Stimulated activated CD4-positive, alpha-beta T cell treated with anti-CD3 and anti-CD28 coated beads, TNF-alpha, amount 100 ng/mL, for 1 hour (primary cell): Measurements from ENCODE around the gene RNF125.
"Not testable (repeated sequence)": the region's sequence is repeated elsewhere in the genome, so short reads cannot be mapped to it uniquely, and the experiment has no call there.

ENCODE experiments used
- DNase-seq, 3 donors: peaks; one replicate each; pipeline ENCODE4 v3.0.0-alpha.2; 2020; ENCODE audit warnings: low read depth in 3 of 3, low spot score in 1 of 3

RNF125 gene

DNA sequence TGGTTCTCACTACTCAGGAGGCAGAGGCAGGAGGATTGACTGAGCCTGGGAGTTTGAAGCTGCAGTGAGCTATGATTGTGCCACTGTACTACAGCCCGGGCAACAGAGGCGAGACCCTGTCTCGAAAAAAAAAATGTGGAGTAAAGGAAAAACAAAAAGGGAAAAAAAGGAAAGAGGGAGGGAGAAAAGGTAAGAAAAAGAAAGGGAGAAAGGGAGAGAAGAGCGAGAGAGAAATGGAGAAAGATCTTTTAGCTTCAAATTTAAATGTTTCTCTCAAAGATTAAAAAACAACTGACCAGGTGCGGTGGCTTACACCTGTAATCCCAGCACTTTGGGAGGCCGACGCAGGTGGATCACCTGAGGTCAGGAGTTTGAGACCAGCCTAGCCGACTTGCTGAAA is 65.2 kb downstream of the RNF125 start:
- DNase-seq = no peak

GRCh38 chr18:32086881-32087280 is 68.3 kb downstream of the RNF125 start:
- no peak for DNase-seq

DNA sequence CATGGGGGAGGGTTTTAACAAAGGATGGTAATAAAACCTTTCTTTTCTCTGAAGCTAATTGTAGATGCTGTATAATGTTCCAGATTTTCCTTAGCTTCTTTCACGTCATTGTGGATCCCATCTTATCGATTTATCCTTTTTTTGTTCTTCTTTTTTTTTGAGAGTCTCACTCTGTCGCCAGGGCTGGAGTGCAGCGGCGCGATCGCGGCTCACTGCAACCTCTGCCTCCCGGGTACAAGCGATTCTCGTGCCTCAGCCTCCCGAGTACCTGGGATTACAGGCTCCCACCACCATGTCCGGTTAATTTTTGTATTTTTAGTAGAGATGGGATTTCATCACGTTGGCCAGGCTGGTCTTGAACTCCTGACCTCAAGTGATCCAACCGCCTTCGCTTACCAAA is 72.2 kb downstream of the RNF125 start:
- not testable (repeated sequence) for DNase-seq

GRCh38 chr18:32091325-32091723 is 72.7 kb downstream of the RNF125 start:
- no peak for DNase-seq

- DNase-seq = peak; percentile 51 to 70 (median 64)
Measured at GRCh38 chr18:32091724-32092421, 73.2 kb downstream of the RNF125 start, which contains the start of gene RNF138. Gene RNF138, plus strand, starts transcription at chr18:32091874. Its CDS starts 903 bp downstream, at chr18:32092777.

DNA sequence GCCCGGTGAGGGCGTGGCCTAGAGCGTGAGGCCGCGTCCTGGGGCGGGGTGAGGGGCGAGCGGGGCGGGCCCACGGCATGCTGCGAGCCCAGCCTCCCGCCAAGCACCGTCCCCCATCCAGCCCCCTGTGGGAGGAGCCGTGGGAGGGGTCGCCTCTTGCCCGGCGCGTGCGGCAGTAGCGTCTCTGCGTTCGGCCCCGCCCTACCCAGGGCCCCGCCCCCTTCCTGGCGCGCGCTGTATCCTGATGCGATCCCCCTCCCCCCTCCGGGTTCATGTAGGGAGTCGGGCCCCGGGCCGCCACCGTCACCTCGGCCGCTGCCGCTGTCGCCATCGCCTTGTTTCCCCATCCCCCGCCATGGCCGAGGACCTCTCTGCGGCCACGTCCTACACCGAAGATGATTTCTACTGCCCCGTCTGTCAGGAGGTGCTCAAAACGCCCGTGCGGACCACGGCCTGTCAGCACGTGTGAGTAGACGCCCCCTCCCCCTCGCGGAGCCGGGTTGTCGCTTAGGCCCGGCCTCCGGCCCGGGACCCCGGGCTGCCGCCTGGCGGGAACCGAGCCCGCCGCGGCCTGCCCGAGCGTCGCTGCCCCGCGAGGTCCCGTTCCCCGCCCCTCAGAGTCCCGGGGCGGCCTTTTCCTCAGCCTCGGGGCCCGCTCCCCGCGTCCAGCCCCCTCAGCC is 73.9 kb downstream of the RNF125 start:
- peak; percentile 98 to 100 (median 99) for DNase-seq

DNA sequence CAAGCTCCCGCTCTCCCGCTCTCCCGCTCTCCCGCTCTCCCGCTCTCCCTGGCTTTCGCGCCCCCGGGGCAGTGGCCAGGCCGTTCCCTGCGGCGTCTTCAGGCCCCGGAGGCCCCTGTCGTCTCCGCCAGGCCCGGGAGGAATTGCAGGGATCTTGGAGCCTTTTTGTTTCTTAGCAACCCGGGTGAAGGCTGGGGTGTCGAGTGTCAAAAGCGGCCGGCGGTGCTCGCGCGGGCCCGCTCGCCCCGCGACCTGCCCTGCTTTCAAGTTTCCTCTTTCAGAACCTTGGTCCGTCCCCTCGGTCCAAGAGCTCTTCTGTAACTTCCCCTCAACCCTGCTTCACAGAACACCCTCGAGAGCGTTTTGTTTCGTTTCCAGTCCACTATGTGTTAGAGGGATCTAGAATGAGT is 74.5 kb downstream of the RNF125 start:
- DNase-seq = peak in 1 of 3 donors; percentile 8

- DNase-seq = no peak
Measured at GRCh38 chr18:32093523-32093922, 74.9 kb downstream of the RNF125 start.

- no peak for DNase-seq
Measured at GRCh38 chr18:32095192-32095899, 76.7 kb downstream of the RNF125 start.

- DNase-seq = no peak
Measured at GRCh38 chr18:32095900-32096229, 77.2 kb downstream of the RNF125 start.

DNA sequence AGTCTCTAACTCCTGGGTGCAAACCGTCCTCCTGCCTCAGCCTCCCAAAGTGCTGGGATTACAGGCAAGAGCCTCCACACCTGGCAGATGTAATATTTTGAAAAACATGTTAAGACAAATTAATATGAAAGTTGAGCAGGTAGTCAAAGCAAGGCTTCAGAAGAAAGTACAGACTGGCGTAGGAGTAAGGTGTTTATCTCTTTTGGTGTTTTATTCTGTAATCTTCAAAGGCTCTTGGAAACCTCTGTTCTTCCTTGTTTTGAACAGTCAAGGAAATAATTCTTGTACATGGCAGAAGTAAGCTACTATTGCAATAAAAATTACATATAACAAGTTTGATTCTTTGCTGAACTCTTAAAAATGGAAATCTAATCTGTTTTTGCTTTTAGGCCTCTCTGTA is 78.3 kb downstream of the RNF125 start:
- no peak for DNase-seq

GRCh38 chr18:32104516-32104915 is 85.9 kb downstream of the RNF125 start:
- DNase-seq = no peak

DNA sequence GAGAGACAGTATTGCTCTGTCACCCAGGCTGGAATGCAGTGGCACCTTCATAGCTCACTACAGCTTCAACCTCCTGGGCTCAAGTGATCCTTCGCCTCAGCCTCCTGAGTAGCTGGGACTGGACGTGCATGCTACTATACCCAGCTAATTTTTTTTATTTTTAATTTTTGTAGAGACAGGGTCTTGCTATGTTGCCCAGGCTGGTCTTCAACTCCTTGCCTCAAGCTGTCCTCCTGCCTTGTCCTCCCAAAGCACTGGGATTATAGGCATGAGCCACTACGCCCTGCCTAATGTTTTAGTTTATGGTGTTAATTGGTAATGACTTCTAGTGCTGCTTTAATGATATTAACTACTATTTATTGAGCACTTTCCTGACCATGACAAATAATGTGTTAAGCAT is 91.4 kb downstream of the RNF125 start:
- no peak for DNase-seq

- no peak for DNase-seq
Measured at GRCh38 chr18:32111706-32112105, 93.1 kb downstream of the RNF125 start.

GRCh38 chr18:32112826-32113225 is 94.2 kb downstream of the RNF125 start:
- no peak for DNase-seq

- DNase-seq = no peak
Measured at GRCh38 chr18:32114293-32114942, 95.8 kb downstream of the RNF125 start.

DNA sequence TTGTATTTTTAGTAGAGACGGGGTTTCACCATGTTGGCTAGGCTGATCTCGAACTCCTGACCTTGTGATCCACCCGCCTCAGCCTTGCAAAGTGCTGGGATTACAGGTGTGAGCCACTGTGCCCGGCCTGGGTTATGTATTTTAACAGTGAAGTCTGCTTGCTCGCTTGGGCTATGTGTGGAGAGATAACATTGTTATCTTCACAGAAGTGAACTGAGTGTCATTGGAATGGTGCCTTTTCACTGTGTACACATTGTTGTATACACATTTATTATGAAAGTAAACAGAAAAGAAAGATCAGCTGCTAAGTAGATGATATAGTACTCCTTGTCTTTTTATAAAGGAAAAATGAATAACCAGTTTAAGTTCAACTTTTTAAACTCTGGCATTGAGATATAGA is 103.4 kb downstream of the RNF125 start:
- no peak for DNase-seq
